Stimulated activated CD4-positive, alpha-beta T cell treated with anti-CD3 and anti-CD28 coated beads, Interleukin-15, amount 100 ng/mL, for 24 hours (primary cell): ENCODE measurements around the gene FAXDC2.

Experiments used
- DNase-seq: peaks from one replicate; pipeline ENCODE4 v3.0.0-alpha.2; 2020

Gene FAXDC2

DNA sequence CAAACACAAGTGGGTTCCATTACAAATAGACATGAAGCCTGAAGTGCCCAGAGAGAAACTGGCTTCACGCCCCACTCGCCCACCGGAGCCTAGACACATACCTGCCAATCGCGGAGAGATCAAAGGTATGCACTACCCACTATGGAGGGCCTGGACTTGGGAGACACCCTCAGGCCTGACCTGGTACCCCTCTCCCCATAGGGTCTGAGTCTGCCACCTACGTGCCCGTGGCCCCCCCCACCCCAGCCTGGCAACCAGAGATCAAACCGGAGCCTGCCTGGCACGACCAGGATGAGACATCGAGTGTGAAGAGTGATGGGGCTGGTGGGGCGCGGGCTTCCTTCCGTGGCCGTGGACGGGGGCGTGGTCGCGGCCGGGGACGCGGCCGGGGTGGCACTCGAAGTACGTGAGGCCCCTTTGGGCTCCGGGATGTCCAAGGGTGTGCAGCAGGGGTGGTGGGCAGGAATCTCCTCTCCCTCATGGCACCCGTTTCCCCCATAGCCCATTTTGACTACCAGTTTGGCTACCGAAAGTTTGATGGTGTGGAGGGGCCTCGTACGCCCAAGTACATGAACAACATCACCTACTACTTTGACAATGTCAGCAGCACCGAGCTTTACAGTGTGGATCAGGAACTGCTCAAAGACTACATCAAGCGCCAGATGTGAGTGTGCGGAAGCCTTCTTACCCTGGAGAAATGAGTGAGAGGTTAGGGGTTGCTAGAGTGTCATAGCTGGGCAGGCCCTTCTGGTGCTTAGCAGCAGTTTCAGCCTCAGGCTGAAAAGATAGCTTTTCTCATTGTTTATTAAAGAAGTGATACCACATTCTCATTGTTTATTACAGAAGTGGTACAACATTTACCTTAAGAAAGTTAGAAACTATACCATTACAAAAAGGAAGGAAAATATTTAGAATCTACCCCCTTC, 56.5 kb downstream of the FAXDC2 start:
- DNase-seq, result no peak

DNA sequence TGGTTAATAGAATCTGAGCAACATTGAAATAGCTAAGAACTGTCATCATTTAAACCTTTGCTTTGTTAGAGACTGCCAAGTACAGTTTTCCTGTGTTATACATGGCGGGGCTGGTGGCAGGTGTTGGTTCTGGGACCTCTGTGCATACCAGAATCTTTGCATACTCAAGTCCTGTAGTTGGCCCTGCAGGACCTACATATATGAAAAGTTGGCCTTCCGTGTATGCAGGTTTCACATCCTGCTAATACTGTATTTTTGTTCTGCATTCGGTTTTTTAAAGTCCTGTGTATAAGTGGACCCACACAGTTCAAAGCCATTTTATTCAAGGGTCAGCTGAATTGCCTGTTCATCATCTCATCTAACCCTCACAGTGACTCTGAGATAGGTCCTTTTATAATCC, 58.9 kb downstream of the FAXDC2 start:
- no peak for DNase-seq

DNA sequence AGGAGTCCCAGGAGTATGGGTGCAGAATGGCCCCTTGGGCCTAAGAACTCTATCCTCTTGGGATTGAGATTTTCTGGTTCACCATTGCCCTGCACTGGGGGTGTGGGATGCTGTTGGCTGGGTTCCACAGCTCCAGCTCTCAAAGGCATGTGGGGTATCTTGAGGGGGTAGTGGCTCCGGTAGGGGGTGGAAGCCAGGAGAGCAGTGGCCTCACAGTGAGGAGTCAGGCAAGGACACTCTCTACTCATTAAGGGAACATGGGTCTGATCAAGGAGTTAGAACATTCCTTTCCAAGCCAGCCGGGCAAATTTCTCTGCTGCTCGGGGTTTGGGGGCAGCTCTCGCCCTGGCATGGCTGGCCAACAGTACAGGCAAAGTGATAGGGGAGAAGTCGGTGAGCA, 62.2 kb downstream of the FAXDC2 start:
- DNase-seq, result no peak

DNA sequence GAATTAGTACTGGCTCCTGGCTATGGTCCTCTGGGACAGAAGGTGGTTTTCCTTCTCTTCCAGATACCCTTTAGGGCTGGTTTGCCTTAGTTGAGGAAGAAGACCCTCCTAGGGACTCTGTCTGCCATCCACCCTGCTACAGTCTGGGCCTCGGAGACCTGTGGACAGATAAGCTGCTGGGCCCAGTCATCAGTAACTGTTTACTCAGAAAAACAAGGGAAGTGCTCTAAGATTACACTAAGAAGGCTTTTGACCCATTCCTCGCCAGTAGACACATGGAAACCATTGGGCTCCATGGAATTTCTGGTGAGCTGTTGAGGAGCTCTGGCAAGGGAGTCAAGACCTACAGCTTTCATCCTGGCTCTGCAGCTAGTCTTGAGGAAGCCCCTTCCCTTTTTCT, 64.0 kb downstream of the FAXDC2 start:
- DNase-seq, result no peak

DNA sequence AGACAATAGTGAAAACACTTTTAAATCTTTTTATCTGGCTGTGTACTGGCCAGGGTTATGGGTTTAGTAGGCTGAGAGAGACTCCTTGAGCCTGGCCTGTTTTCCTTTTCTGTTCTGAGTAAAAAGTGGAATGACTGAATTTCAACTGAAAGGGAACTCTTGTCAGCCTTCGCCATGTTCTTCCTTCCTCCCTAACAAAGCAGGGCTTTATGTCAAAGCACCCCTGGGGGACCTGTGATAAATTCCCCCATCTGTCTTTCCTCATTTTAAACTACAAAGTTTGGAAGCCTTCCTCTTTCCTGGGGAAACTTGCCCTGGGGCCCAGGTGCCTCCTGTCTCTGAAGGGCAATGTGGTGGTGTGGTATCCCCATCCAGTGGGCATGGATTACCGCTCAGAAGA, 65.5 kb downstream of the FAXDC2 start:
- no peak for DNase-seq

DNA sequence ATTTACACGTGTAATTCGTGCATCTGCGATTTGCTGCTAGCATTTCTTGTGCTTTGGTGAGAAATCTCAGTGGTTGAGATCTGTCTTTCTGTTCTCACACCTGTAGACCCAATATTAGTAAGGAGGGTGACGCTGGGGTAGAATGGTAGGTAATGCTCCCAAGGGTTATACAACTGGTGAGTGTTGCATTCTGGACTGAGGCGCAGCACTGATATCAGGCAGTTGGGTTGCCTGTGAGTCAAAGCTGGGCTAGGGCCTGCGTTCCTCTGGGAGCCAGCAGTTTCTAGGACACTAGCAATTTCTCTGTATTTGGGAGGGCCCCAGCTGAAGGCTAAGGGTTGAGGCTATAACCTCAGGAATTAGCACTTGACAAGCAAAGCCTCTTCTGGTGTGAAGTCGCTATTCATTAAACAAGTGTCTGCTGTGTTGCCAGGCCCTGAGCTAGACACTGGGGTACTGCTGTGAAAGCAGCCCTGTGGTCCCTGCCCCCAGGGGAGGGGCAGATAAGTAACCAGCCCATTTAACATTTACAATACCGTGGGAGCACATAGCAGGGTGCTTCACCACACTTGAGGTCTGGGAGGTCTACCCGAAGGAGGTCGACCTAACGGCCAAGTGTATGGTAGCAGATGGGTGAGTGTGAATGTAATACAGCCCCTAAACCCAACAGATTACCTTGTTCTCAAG, 66.5 kb downstream of the FAXDC2 start:
- DNase-seq, result no peak

DNA sequence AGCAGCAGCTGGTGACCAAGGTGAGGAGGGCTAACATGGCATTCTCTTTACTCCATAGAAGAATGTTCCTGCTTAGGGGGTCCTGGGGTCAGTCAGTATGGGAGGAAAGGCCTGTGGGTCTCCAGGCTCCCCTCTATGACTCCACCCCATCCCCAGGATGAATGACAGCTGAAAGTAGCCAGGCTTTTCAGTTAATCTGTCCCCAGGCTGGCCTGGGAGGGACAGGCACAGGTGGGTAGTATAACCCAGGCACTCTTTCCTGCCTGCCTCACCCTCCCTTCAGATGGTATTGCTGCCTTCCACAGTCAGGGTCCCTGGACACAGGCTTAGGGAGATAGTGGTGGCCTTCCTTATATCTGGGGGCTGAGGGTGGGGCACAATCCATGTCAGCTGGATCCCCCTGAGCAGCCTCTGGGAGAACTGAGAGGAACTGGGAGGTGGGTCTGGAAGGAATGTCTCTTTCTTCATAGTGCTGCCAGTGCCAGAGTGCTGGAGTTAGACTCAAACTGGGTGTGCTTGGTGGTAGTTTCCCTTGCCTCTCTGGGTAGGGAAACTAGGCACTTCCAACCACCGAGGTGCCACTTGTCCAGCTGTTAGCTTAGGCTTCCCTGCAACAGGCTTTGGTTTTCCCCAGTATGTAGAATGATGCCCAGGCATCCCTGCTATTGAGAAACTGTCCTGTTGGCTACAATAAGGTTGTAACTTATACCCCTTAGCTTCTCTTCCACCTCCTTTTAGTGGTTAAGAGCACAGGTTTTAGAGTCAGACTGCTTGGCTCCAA, 67.4 kb downstream of the FAXDC2 start:
- DNase-seq, result no peak

DNA sequence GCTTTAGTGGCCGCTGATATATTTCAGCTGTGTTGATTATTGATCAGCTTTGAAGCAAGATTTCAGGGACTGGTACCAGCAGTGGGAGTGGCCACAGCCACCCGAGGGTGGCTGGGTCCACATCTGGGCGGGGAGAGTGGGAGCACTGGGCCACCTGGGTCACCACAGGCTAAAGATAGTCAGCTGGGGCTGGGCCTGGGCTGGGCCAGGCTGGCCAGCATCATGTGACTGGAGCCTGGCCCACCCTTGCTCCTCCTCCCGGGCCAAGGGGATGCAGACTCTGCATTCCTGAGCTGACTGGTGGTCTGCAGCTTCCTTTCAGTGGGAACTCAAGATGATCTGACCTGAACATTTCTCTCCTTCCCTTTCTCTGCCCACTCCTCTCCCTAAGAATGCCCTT, 68.1 kb downstream of the FAXDC2 start:
- DNase-seq, result no peak

DNA sequence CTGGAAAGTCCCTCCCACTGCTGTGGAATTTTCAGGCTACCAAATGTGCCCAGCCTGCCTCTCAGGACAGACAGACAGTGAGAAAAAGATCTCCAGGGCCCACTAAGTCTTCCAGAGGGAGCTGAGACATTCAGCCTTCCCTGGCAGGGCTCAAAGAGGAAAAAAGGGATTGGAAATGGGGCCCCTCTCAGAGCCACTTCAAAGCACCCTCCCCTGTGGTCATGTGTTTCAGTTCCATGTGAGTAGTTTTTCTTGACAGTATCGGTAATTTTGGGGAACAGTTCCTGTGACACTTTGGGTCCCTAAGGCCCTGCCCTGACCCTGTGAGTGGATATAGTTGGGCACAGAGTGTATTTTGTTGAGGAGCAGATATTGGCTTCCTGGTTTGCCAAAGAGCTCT, 70.3 kb downstream of the FAXDC2 start:
- DNase-seq, result no peak

DNA sequence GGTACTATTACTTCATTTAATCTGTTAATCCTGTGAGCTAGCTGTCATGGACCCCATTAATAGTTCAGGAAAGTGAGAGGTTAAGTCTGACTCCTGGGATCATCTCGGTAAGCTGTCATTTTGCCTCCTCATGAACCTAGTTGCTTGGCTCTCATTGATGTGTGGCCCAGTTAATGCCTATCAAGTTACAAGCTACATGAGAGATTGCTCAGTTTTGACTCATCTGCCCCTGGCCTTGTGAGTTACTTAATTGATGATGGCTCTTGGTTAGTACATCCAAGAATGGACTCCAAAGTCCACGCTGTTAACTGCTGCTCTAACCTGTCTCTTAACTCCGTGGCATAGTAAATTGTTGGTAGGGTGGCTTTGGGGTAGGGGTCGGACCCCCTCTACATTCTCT, 71.3 kb downstream of the FAXDC2 start:
- DNase-seq, result no peak

DNA sequence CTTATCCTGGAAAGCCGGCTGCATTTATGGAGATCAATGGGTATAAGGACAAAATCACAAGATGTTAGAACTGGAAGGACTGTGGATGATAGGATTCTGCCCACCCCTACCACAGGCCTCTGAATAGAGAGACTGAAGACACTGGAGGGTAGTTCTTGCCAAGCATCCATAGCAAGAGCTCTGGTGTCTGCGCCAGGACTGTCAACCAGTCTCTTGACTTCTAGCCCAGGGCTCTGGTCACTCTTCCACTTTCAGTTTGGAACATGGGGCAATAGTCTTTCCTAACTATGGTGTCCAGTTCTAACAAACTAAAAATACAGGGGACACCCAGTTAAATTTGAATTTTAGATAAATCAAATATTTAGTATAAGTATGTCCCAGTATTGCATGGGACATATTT, 71.9 kb downstream of the FAXDC2 start:
- no peak for DNase-seq

DNA sequence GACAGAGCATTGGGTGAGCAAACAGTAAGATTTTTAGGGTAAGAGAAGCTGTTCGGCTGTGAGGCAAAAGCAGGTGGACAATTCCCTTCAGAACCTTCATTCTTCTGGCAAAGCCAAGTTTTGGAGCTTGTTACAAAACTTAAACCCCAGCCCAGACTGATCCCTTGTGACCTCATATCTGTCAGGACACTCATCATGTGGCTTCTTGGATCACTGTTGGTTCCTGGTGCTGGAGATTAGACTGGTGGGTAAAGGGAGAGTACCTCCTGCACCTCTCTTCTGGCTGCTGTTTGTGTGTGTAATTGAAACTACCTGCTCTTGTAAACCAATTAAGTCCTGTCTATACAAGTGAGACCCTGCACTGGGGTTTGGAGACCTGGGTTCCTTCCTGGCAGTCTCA, 74.2 kb downstream of the FAXDC2 start:
- DNase-seq, result no peak

DNA sequence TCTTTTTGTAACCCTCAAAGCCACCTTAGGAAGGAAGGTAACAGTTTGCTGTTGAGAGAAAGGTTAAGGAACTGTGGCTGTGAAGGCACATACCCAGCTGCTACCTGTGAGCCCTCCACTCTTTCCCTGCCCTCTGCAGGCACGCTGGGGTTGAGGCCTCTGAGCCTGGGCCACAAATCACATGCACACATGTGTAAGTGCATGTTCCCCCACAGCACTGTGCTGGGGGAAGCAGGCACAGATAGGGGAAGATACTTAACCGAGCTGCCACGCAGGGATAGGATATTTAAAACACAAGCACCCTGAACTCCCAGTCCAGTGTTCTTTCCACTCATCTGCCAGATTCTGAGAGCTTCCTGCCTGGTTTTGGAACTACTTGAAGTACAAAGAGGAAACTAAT, 77.1 kb downstream of the FAXDC2 start:
- DNase-seq, result no peak

DNA sequence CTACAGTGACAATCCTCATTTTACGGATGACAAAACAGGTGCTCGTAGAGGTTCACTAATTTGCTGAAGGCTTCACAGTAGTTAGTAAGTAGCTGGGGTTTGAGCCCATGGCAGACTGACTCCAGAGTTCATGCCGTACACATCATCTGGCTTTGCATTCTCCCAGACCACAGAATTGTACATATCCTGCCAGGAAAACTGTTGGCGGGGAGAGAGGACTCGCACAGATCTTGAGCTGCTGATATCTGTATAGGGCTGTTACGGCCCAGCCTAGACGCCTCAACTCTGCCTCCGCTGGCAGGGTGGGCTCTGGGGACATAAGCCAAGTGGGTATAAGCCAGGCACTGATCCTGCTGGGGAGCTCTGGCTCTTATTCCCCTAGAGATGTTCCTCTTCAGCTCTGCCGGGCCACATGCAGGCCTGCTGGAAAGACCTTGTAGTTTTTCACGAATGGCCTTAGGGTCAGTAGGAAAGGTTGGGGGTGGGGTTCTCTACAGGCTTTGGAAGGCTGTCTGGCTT, 79.0 kb downstream of the FAXDC2 start:
- DNase-seq, result no peak

DNA sequence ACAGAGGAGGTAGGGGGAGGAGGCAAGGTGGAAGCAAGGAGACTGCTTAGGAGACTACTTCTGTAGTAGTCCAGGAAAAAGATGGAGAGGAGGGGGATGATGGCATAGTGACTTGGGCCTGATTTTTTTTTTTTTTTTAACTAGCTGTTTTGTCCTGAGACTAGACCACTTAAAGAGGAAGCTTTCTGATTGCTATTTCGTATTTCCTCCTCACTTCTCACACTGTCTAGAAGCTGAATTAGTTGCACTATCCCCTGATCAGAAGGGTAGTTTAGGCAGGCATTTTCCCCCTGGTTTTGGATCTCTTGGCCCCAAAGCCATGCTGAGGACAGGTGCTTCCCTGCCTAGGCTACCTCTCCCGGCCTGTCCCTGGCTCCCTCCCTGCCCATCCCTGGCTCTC, 80.3 kb downstream of the FAXDC2 start:
- no peak for DNase-seq
